NCI-H1694 treated with DMSO at 0.1 percent for 48 hours (cell line): Measurements from ENCODE around the gene FFAR1.

Experiments used
- DNase-seq: peaks from one replicate; lab custom pipeline; 2025; lab: John Stamatoyannopoulos, UW

The FFAR1 gene

GRCh38 chr19:35314858-35315470 is 32.7 kb upstream of the FFAR1 start:
- no peak for DNase-seq

- DNase-seq, result no peak
These were observed 31.8 kb upstream of the FFAR1 start for GRCh38 chr19:35315883-35316282.

GRCh38 chr19:35316560-35316959 is 31.1 kb upstream of the FFAR1 start:
- no peak for DNase-seq

- no peak for DNase-seq
These were observed 30.1 kb upstream of the FFAR1 start for GRCh38 chr19:35317464-35318043.

- DNase-seq, result no peak
These were observed 28.8 kb upstream of the FFAR1 start for GRCh38 chr19:35318679-35319448.

- no peak for DNase-seq
These were observed 27.5 kb upstream of the FFAR1 start for GRCh38 chr19:35320065-35320713.

- DNase-seq, result no peak
These were observed 26.4 kb upstream of the FFAR1 start for GRCh38 chr19:35321291-35321690.

GRCh38 chr19:35322014-35322413 is 25.7 kb upstream of the FFAR1 start:
- no peak for DNase-seq

GRCh38 chr19:35327642-35328041 is 20.1 kb upstream of the FFAR1 start:
- no peak for DNase-seq

- DNase-seq, result no peak
These were observed 18.8 kb upstream of the FFAR1 start, which contains the start of gene CD22 for GRCh38 chr19:35328851-35329285. CD22 (plus strand) TSS chr19:35329187; CDS start chr19:35332041, 2,854 bp downstream.

GRCh38 chr19:35329323-35329722 is 18.4 kb upstream of the FFAR1 start:
- no peak for DNase-seq

GRCh38 chr19:35330475-35330874 is 17.2 kb upstream of the FFAR1 start:
- DNase-seq, result no peak

GRCh38 chr19:35331551-35332214 is 16.0 kb upstream of the FFAR1 start:
- no peak for DNase-seq

GRCh38 chr19:35332817-35333216 is 14.9 kb upstream of the FFAR1 start:
- no peak for DNase-seq

- no peak for DNase-seq
These were observed 13.5 kb upstream of the FFAR1 start for GRCh38 chr19:35334144-35334753.

- no peak for DNase-seq
These were observed 11.3 kb upstream of the FFAR1 start for GRCh38 chr19:35336166-35336955.

GRCh38 chr19:35337097-35337983 is 10.4 kb upstream of the FFAR1 start:
- no peak for DNase-seq

GRCh38 chr19:35337984-35338296 is 9.8 kb upstream of the FFAR1 start:
- DNase-seq, result no peak

GRCh38 chr19:35340431-35340830 is 7.3 kb upstream of the FFAR1 start:
- no peak for DNase-seq

GRCh38 chr19:35341006-35341405 is 6.7 kb upstream of the FFAR1 start:
- DNase-seq, result no peak
